NB4 (cell line): ENCODE measurements around the gene PAPOLA.

Source experiments
- DNase-seq: peaks from one replicate; pipeline ENCODE4 v3.0.0; 2010; ENCODE audit warnings: low read depth
- H3K4me3 ChIP-seq: one replicate; pipeline ENCODE4 v1.5.1; 2011; ENCODE audit warnings: mild to moderate bottlenecking, low read depth, low read length, moderate library complexity
- CTCF ChIP-seq: IDR thresholded peaks from one replicate; pipeline ENCODE4 v1.5.1; 2012; ENCODE audit warnings: low read depth, low read length
- MYC ChIP-seq: IDR thresholded peaks from 2 replicates; pipeline ENCODE4 v1.6.1; 2011; ENCODE audit warnings: low read depth, low read length
- POLR2A ChIP-seq: IDR thresholded peaks from 2 replicates; pipeline ENCODE4 v1.6.1; 2011; ENCODE audit warnings: mild to moderate bottlenecking; ENCODE audit not compliant: insufficient read length; ENCODE audit errors: extremely low read depth
- TF ChIP-seq, protein P1 (sequence below): IDR thresholded peaks from 2 replicates; pipeline ENCODE4 v1.6.1; 2011; ENCODE audit warnings: low read depth, low read length

PAPOLA gene

GRCh38 chr14:96599076-96599475 is 96.9 kb downstream of the PAPOLA start:
- TF ChIP-seq POLR2A (no peak), MYC (no peak), CTCF (no peak)
- TF ChIP-seq, protein P1, sequence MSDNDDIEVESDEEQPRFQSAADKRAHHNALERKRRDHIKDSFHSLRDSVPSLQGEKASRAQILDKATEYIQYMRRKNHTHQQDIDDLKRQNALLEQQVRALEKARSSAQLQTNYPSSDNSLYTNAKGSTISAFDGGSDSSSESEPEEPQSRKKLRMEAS: no peak
- no peak for DNase-seq
- no peak overlapping the region for H3K4me3 ChIP-seq

DNA sequence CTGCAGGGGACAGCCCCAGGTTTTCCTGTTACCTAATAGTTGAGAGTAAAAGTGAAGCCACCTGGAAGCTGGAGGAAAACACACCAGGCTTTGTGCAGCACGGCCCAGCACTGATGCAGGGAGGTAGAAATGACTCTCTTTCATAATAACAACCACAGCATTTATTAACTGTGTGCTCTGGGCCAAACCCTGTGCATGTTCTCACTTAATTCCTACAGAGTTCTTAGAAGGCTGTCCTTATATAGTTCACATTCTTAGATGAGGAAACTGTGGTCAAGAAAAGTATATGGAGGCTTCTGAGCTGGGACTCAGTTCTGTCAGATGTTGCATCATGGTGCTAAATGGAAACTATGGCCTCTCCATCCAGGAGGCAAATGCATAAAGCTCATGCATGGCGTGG is 100.0 kb downstream of the PAPOLA start:
- no peak for DNase-seq
- TF ChIP-seq POLR2A: no peak
- TF ChIP-seq CTCF: no peak
- TF ChIP-seq MYC: no peak
- TF ChIP-seq, protein P1: no peak

GRCh38 chr14:96603350-96604255 is 101.4 kb downstream of the PAPOLA start:
- DNase-seq: no peak
- no peak overlapping the region for H3K4me3 ChIP-seq
- no peak for TF ChIP-seq POLR2A
- TF ChIP-seq, protein P1: no peak

More for the DNA sequence above, 100.0 kb downstream of the PAPOLA start:
- H3K4me3 ChIP-seq: no peak overlapping the region

- H3K4me3 ChIP-seq: no peak overlapping the region
- TF ChIP-seq MYC (no peak), POLR2A (no peak), CTCF (no peak)
- TF ChIP-seq, protein P1: no peak
- DNase-seq: no peak
Observed at GRCh38 chr14:96614481-96614881, 112.3 kb downstream of the PAPOLA start.

DNA sequence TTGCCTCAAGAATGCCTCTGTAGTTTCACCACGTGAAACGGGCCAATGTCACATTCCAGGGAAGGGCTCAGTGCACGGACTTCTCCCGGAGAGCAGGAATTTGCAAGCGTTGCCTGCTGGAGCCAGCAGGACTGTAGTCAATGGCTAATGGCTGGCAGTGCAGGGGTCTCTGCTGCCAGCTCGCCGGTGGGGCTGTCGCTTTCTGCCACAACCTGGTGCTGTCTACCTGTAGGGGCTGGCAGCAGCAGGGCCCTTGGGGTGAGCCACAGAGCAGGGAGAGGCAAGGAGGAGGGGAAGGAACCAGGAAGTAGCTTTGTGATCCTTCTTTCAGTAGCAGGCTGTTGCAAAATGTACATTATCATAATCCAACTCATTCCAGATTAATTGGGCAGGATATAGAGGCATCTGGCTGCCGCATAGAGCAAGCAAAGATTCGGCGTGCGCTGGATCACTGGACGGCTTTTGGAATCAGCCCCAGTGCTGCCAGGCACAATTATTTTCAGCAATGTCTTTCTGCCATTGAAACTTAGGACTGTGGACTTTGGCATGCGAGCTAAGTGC is 114.1 kb downstream of the PAPOLA start:
- DNase-seq: no peak
- no peak for TF ChIP-seq POLR2A
- TF ChIP-seq CTCF: no peak
- TF ChIP-seq, protein P1: no peak
- no peak overlapping the region for H3K4me3 ChIP-seq
